GM21526 (cell line): Measurements from ENCODE around the gene DDX54.
"Not testable (repeated sequence)": the region's sequence is repeated elsewhere in the genome, so short reads cannot be mapped to it uniquely, and the experiment has no call there.

Source experiments
- ATAC-seq: cut with Tn5 transposase; IDR thresholded peaks from one replicate; pipeline ENCODE4 v1.9.1; 2021; ENCODE audit warnings: moderate library complexity; ENCODE audit not compliant: unreplicated experiment, low FRiP score

Gene DDX54

GRCh38 chr12:113220593-113221180 lies 35.4 kb upstream of the DDX54 start:
- ATAC-seq = no peak

- ATAC-seq = no peak
Measured at GRCh38 chr12:113216027-113216426, 30.7 kb upstream of the DDX54 start.

GRCh38 chr12:113214895-113215400 lies 29.7 kb upstream of the DDX54 start:
- no peak for ATAC-seq

- no peak for ATAC-seq
Measured at GRCh38 chr12:113211160-113211559, 25.9 kb upstream of the DDX54 start.

GRCh38 chr12:113208041-113208934 lies 23.0 kb upstream of the DDX54 start:
- peak; percentile 83 for ATAC-seq

- ATAC-seq = no peak
Measured at GRCh38 chr12:113207613-113208040, 22.3 kb upstream of the DDX54 start.

GRCh38 chr12:113206802-113207201 lies 21.5 kb upstream of the DDX54 start:
- not testable (repeated sequence) for ATAC-seq

- no peak for ATAC-seq
Measured at GRCh38 chr12:113204804-113205203, 19.5 kb upstream of the DDX54 start.

- ATAC-seq = no peak
Measured at GRCh38 chr12:113203852-113204760, 18.8 kb upstream of the DDX54 start.

GRCh38 chr12:113202300-113203075 lies 17.2 kb upstream of the DDX54 start:
- ATAC-seq = no peak

- no peak for ATAC-seq
Measured at GRCh38 chr12:113201187-113202177, 16.2 kb upstream of the DDX54 start.

GRCh38 chr12:113200021-113200797 lies 14.9 kb upstream of the DDX54 start:
- no peak for ATAC-seq

GRCh38 chr12:113198296-113198695 lies 13.0 kb upstream of the DDX54 start:
- no peak for ATAC-seq

GRCh38 chr12:113197518-113198077 lies 12.3 kb upstream of the DDX54 start:
- ATAC-seq = no peak

GRCh38 chr12:113196990-113197389 lies 11.7 kb upstream of the DDX54 start:
- ATAC-seq = peak; percentile 54

- ATAC-seq = no peak
Measured at GRCh38 chr12:113196582-113196981, 11.3 kb upstream of the DDX54 start.

- ATAC-seq = no peak
Measured at GRCh38 chr12:113195598-113195997, 10.3 kb upstream of the DDX54 start.

- ATAC-seq = no peak
Measured at GRCh38 chr12:113194971-113195391, 9.7 kb upstream of the DDX54 start.
